GM12801 (cell line): ENCODE measurements around the gene LRRC2.

Experiments
- CTCF ChIP-seq: IDR thresholded peaks from one replicate; pipeline ENCODE4 v1.5.1; 2011; ENCODE audit warnings: control low read depth; ENCODE audit not compliant: insufficient read length; ENCODE audit errors: extremely low read depth

The LRRC2 gene

GRCh38 chr3:46481636-46482035 is 84.5 kb downstream of the LRRC2 start:
- no peak for TF ChIP-seq CTCF

DNA sequence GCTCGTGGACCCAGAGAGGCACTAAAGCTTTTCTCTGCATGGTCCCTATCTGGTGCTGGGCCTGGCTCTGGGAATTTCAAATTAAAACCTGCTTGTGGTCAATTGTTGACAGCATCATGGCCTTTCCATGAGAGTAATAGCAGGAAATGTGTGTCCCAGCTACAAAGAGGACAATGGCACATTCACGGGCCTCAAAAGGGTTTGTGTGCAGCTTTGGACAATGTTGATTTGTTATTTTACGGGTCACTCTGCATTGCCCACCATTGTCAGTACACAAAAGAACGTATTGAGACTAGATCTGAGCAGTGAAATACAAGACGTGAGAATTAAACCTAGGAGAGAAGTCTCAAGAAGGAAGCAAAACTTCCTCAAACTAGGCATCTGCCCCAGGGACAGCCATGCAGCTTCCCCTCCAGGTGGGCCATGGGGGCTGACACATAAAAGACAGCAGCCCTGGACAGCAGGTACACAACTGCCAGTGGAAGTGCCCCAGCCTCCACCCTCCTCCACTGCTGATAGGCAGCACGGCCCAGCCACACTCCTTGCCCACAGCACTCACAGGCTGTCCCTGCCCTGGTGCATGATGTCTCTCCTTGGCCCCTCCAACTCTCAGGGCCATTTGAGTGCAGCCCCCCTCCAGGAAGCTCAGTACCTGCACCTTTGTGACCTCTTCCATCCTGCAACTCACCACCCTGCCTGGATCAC is 85.5 kb downstream of the LRRC2 start:
- no peak for TF ChIP-seq CTCF

GRCh38 chr3:46479696-46480095 is 86.4 kb downstream of the LRRC2 start:
- TF ChIP-seq CTCF, result no peak

GRCh38 chr3:46479021-46479420 is 87.1 kb downstream of the LRRC2 start:
- TF ChIP-seq CTCF, result no peak

GRCh38 chr3:46478341-46478740 is 87.8 kb downstream of the LRRC2 start:
- TF ChIP-seq CTCF, result no peak

DNA sequence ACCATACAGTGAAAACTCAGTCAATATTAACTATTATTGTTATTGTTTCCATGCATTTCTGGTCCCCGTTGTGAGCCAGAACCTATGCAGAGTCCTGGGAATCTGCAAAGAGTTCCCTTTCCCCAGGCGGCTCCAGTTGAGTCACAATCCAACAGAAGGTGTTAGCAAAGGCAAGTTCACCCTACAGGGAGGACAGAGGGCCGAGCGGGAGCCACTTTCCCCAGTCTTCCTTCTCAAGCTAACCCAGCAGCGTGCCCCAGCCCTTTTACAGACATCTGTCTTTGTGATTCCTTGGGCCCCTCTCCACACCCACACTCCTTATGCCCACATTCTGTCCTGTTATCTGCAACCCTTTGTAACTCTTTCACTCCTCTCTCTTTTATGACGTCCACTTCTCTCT is 88.3 kb downstream of the LRRC2 start:
- TF ChIP-seq CTCF, result no peak

DNA sequence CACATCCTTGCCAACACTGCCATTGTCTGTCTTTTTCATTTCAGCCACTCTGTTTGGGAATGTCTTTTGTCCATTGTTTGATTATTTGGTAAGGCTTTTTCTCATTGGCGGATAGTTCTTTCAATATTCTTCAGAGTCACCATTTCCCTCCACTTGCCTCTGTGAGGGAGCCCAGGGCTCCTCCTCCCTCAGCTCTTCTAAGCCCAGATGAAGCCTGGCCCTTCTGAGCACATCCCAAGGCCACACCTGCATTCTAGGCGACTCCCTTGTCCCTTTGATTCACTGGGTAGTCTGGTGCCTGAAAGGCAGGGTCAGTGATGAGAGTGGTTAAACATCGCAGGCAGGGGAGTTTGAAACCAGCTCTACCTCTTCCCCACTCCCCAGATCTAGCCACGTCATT is 89.0 kb downstream of the LRRC2 start:
- no peak for TF ChIP-seq CTCF
